ENCODE measurements around the gene GPC5. TPM values are rescaled to one million over a fixed set of nuclear protein-coding genes. Genes with fewer than 3 reads are reported as not detected.

GPC5 gene
- total RNA-seq, 2 experiments from 2014 or later = 0.63 to 0.66 TPM

DNA sequence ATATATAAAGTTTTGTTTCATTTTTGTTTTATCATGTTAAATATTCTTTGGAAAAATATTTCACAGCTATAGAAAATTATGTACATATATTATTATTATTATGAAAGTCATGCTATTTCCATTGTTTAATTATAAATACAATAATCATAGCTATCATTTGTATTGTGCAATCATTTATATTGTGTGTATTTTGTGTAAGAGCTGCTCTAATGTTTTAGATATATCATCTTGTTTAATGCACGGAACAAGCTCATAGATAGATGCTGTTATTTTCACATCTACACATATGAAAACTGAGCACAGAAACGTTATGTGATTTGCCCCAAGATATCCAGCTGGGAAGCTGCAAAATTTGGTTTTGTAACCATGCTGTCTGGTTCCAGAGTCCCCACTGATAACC, 111.6 kb downstream of the GPC5 start:
- H3K4me1 Mint-ChIP-seq = no peaks in the 10 kb centered on the region
- ChIA-PET CTCF (interaction anchor here (1.6 kb wide), 1 partner anchor 19 kb away, joined by 3 read pairs; no protein-coding TSS in a partner anchor), POLR2A (no interaction called here)
- no peak overlapping the region for H3K27ac Mint-ChIP-seq
- ATAC-seq = no peak
- no peaks in the 10 kb centered on the region for H3K9me3 Mint-ChIP-seq (ENCODE audit: low read depth)
- no peaks in the 10 kb centered on the region for H3K27me3 Mint-ChIP-seq
- intact Hi-C loops (cut with DNase I, micrococcal nuclease) = no loop called here
- DNase-seq = no peak
- no peak overlapping the region for H3K4me3 Mint-ChIP-seq
- no peaks in the 10 kb centered on the region for H3K36me3 Mint-ChIP-seq (ENCODE audit: low read depth)

DNA sequence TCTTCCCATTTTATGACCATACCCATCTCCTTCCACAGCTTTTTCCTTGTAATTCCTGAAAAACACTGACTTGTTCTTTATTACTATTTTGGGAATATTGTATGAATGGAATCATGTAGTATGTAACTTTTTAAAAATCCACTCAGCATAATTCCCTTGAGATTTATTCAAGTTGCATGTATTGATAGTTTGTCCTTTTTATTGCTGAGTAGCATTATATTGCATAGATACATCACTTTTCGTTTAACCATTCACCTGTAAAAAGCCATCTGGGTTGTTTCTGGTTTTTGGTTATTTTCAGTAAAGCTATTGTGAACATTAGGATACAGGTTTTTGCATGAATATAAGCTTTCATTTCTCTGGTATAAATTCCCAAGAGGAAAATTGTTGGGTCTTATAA, 115.4 kb downstream of the GPC5 start:
- H3K4me1 Mint-ChIP-seq = no peaks in the 10 kb centered on the region
- H3K4me3 Mint-ChIP-seq = no peak overlapping the region
- no peaks in the 10 kb centered on the region for H3K36me3 Mint-ChIP-seq (ENCODE audit: low read depth)
- peaks cover 5% of the 10 kb centered on the region for H3K27me3 Mint-ChIP-seq
- ChIA-PET CTCF (interaction anchor here (0.6 kb wide), 1 partner anchor 58 kb away, joined by 3 read pairs; no protein-coding TSS in a partner anchor), POLR2A (no interaction called here)
- ATAC-seq = no peak
- H3K27ac Mint-ChIP-seq = no peak overlapping the region
- peaks cover 3% of the 10 kb centered on the region for H3K9me3 Mint-ChIP-seq (ENCODE audit: low read depth)
- intact Hi-C loops (cut with DNase I, micrococcal nuclease) = no loop called here
- no peak for DNase-seq

- intact Hi-C loops (cut with DNase I, micrococcal nuclease) = no loop called here
- Mint-ChIP-seq H3K36me3 (ENCODE audit: low read depth) (no peaks in the 10 kb centered on the region), H3K27ac (no peak overlapping the region), H3K4me3 (no peak overlapping the region), H3K4me1 (no peaks in the 10 kb centered on the region), H3K9me3 (ENCODE audit: low read depth) (peaks cover 3% of the 10 kb centered on the region), H3K27me3 (peaks cover 5% of the 10 kb centered on the region)
- ChIA-PET CTCF (interaction anchor here (0.6 kb wide), 1 partner anchor 12 kb away, joined by 3 read pairs; no protein-coding TSS in a partner anchor), POLR2A (no interaction called here)
- ATAC-seq (no peak), DNase-seq (no peak)
Measured at GRCh38 chr13:91516799-91517198, 118.4 kb downstream of the GPC5 start.

DNA sequence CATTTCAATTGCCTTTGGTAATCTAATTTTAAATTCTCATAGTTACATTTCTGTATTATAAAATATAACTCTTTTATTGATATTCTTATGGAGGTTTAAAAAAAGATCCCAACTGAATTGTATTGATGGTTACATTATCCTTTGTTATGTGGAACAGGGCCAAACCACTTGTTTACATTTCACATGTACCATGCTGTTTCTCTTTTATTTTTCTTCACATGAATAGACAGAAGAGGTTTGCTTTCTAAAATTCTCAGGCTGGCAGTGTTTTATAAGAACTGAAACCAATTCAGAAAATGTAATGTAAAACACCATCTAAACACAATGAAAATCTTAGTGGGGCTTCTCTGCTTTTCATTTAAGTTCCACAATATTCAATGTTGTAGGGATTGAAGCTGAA, 122.5 kb downstream of the GPC5 start:
- peaks cover 3% of the 10 kb centered on the region for H3K9me3 Mint-ChIP-seq (ENCODE audit: low read depth)
- DNase-seq (no peak), ATAC-seq (no peak)
- POLR2A ChIA-PET = no interaction called here
- no peaks in the 10 kb centered on the region for H3K36me3 Mint-ChIP-seq (ENCODE audit: low read depth)
- intact Hi-C loops (cut with DNase I, micrococcal nuclease) = no loop called here
- H3K27me3 Mint-ChIP-seq = peaks cover 7% of the 10 kb centered on the region
- H3K4me3 Mint-ChIP-seq = no peak overlapping the region
- no peak overlapping the region for H3K27ac Mint-ChIP-seq
- no peaks in the 10 kb centered on the region for H3K4me1 Mint-ChIP-seq
- CTCF ChIA-PET = no interaction called here

DNA sequence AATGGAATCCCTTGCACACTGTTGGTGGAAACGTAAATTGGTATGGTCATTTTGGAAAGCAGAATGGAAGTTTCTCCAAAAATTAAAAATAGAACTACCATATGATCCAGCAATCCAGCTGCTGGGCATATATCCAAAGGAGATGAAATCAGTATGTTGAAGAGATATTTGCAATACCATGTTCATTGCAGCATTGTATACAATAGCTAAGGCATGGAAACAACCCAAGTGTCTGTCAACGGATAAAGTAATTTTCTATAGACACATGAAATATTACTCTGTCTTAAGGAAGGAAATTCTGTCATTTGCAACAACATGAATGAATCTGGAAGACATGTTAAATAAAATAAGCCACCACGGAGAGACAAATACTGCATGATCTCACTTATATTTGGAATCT, 124.7 kb downstream of the GPC5 start:
- intact Hi-C loops (cut with DNase I, micrococcal nuclease) = no loop called here
- ChIA-PET CTCF (no interaction called here), POLR2A (no interaction called here)
- no peaks in the 10 kb centered on the region for H3K36me3 Mint-ChIP-seq (ENCODE audit: low read depth)
- DNase-seq (no peak), ATAC-seq (no peak)
- no peak overlapping the region for H3K4me3 Mint-ChIP-seq
- no peaks in the 10 kb centered on the region for H3K4me1 Mint-ChIP-seq
- no peak overlapping the region for H3K27ac Mint-ChIP-seq
- peaks cover 2% of the 10 kb centered on the region for H3K27me3 Mint-ChIP-seq
- H3K9me3 Mint-ChIP-seq (ENCODE audit: low read depth) = no peaks in the 10 kb centered on the region

- H3K4me3 Mint-ChIP-seq = no peak overlapping the region
- ATAC-seq = no peak
- no peak for DNase-seq
- ChIA-PET POLR2A (no interaction called here), CTCF (no interaction called here)
- peaks cover 2% of the 10 kb centered on the region for H3K27me3 Mint-ChIP-seq
- intact Hi-C loops (cut with DNase I, micrococcal nuclease) = no loop called here
- no peaks in the 10 kb centered on the region for H3K4me1 Mint-ChIP-seq
- no peak overlapping the region for H3K27ac Mint-ChIP-seq
- no peaks in the 10 kb centered on the region for H3K36me3 Mint-ChIP-seq (ENCODE audit: low read depth)
- H3K9me3 Mint-ChIP-seq (ENCODE audit: low read depth) = no peaks in the 10 kb centered on the region
Measured at GRCh38 chr13:91526543-91527033, 128.2 kb downstream of the GPC5 start.

DNA sequence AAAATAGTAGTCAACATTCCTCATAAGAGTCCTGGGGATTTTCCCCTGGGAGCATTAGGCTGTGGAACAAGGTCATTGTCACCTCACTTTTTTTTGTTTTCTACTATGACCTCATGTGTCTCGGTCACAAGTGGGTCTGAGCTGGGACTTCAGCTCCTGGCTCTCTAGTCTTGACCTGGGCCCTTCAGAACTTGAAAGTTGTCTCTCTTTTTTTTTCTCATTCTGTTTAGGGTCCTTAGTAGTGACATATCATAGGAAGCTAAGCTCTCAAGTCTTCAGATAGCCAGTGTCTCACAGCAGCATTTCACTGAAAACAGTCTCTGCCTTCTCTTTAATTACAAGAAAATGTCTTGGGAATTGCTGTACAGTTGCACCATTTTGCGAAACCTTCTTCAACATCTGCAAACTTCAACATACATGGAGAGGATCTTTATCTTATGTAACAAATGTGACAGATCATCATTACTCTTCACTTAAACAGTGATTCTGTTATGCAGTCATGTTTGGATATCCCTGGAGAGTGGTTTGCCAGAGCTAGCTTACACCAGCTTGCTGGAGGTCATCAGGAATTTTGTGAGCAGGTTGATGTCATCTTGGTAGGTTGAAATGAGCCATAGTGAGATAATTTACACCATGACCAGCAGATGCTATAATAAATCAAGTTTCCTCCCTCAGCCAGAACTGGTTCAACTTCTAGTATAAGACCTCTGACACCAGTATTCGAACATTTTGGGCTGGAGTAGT, 131.5 kb downstream of the GPC5 start:
- intact Hi-C loops (cut with DNase I, micrococcal nuclease) = no loop called here
- no peaks in the 10 kb centered on the region for H3K9me3 Mint-ChIP-seq (ENCODE audit: low read depth)
- no peak overlapping the region for H3K4me3 Mint-ChIP-seq
- no peaks in the 10 kb centered on the region for H3K4me1 Mint-ChIP-seq
- ChIA-PET POLR2A (no interaction called here), CTCF (interaction anchor here (1.2 kb wide), 1 partner anchor 20 kb away, joined by 3 read pairs; no protein-coding TSS in a partner anchor)
- H3K36me3 Mint-ChIP-seq (ENCODE audit: low read depth) = no peaks in the 10 kb centered on the region
- H3K27me3 Mint-ChIP-seq = peaks cover 3% of the 10 kb centered on the region
- no peak overlapping the region for H3K27ac Mint-ChIP-seq
- DNase-seq (no peak), ATAC-seq (no peak)

GRCh38 chr13:91531646-91532045, 133.2 kb downstream of the GPC5 start:
- Mint-ChIP-seq H3K27ac (no peak overlapping the region), H3K4me3 (no peak overlapping the region), H3K27me3 (peaks cover 6% of the 10 kb centered on the region), H3K9me3 (ENCODE audit: low read depth) (no peaks in the 10 kb centered on the region), H3K4me1 (no peaks in the 10 kb centered on the region), H3K36me3 (ENCODE audit: low read depth) (no peaks in the 10 kb centered on the region)
- ATAC-seq (no peak), DNase-seq (no peak)
- ChIA-PET CTCF (no interaction called here), POLR2A (no interaction called here)
- intact Hi-C loops (cut with DNase I, micrococcal nuclease) = no loop called here

GRCh38 chr13:91533354-91533753, 134.9 kb downstream of the GPC5 start:
- no peak for DNase-seq
- H3K36me3 Mint-ChIP-seq (ENCODE audit: low read depth) = no peaks in the 10 kb centered on the region
- H3K4me1 Mint-ChIP-seq = no peaks in the 10 kb centered on the region
- ATAC-seq = no peak
- H3K9me3 Mint-ChIP-seq (ENCODE audit: low read depth) = no peaks in the 10 kb centered on the region
- H3K27me3 Mint-ChIP-seq = peaks cover 7% of the 10 kb centered on the region
- intact Hi-C loops (cut with DNase I, micrococcal nuclease) = no loop called here
- H3K4me3 Mint-ChIP-seq = no peak overlapping the region
- ChIA-PET CTCF (no interaction called here), POLR2A (no interaction called here)
- no peak overlapping the region for H3K27ac Mint-ChIP-seq

DNA sequence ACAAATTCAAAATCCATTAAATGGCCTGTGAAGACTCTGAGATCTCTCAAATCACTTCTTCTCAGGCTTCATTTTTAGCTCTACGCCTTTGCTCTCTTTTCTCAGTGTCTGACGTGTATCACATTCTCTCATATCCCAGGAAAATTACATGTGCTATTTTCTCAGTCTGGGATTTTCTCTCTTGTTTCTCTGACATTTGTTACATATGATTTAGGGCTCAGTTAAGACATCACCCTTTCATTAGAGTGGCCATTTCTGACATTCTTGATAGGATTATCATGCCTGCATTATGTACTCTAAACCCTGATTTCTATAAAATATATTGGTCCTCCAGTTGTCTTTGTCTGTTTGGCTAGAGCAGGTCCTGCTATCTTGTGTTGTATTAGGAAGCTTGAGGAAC, 136.6 kb downstream of the GPC5 start:
- Mint-ChIP-seq H3K4me1 (no peaks in the 10 kb centered on the region), H3K27ac (no peak overlapping the region)
- POLR2A ChIA-PET = no interaction called here

GRCh38 chr13:91537376-91537775, 139.0 kb downstream of the GPC5 start:
- H3K36me3 Mint-ChIP-seq (ENCODE audit: low read depth) = no peaks in the 10 kb centered on the region
- ChIA-PET POLR2A (no interaction called here), CTCF (no interaction called here)
- intact Hi-C loops (cut with DNase I, micrococcal nuclease) = no loop called here
- H3K4me3 Mint-ChIP-seq = no peak overlapping the region
- ATAC-seq (no peak), DNase-seq (no peak)
- H3K9me3 Mint-ChIP-seq (ENCODE audit: low read depth) = no peaks in the 10 kb centered on the region
- H3K27me3 Mint-ChIP-seq = peaks cover 5% of the 10 kb centered on the region
- no peak overlapping the region for H3K27ac Mint-ChIP-seq
- no peaks in the 10 kb centered on the region for H3K4me1 Mint-ChIP-seq

More for the DNA sequence above, 136.6 kb downstream of the GPC5 start:
- Mint-ChIP-seq H3K9me3 (ENCODE audit: low read depth) (no peaks in the 10 kb centered on the region), H3K36me3 (ENCODE audit: low read depth) (no peaks in the 10 kb centered on the region), H3K27me3 (peaks cover 7% of the 10 kb centered on the region), H3K4me3 (no peak overlapping the region)
- intact Hi-C loops (cut with DNase I, micrococcal nuclease) = no loop called here
- ATAC-seq (no peak), DNase-seq (no peak)
- CTCF ChIA-PET = no interaction called here

- POLR2A ChIA-PET = no interaction called here
- DNase-seq (no peak), ATAC-seq (no peak)
- CTCF ChIA-PET = interaction anchor here (1.1 kb wide), 1 partner anchor 31 kb away, joined by 3 read pairs; no protein-coding TSS in a partner anchor
- intact Hi-C loops (cut with DNase I, micrococcal nuclease) = no loop called here
- Mint-ChIP-seq H3K4me3 (no peak overlapping the region), H3K9me3 (ENCODE audit: low read depth) (no peaks in the 10 kb centered on the region), H3K27me3 (peaks cover 5% of the 10 kb centered on the region), H3K36me3 (ENCODE audit: low read depth) (no peaks in the 10 kb centered on the region), H3K4me1 (no peaks in the 10 kb centered on the region), H3K27ac (no peak overlapping the region)
Measured at GRCh38 chr13:91539286-91540157, 141.1 kb downstream of the GPC5 start.
